GM12875 (cell line): Measurements from ENCODE around the gene PCDHGB6.

Experiments
- H3K4me3 ChIP-seq: one replicate; pipeline ENCODE4 v1.5.1; 2011; ENCODE audit warnings: low read depth, low read length, control low read depth
- CTCF ChIP-seq: IDR thresholded peaks from 2 replicates; pipeline ENCODE4 v1.5.1; 2011; ENCODE audit warnings: low read depth, mild to moderate bottlenecking, control low read depth, inconsistent platforms, low read length, moderate library complexity, borderline replicate concordance; ENCODE audit not compliant: insufficient read depth

Gene PCDHGB6

GRCh38 chr5:141417494-141418172 is 9.8 kb downstream of the PCDHGB6 start, which contains the start of gene PCDHGB7:
Gene PCDHGB7 (plus strand): TSS chr5:141417677. CDS start chr5:141417860, 183 bp downstream.
- peak; percentile 82 for TF ChIP-seq CTCF
- peak within 1 kb of the TSS; percentile 61 for H3K4me3 ChIP-seq

- no peak overlapping the region for H3K4me3 ChIP-seq
Measured at GRCh38 chr5:141419074-141419880, 11.5 kb downstream of the PCDHGB6 start.

GRCh38 chr5:141420855-141421488 is 13.2 kb downstream of the PCDHGB6 start, which contains the start of gene PCDHGA11:
Gene PCDHGA11 (plus strand): TSS chr5:141421051. CDS start chr5:141421228, 177 bp downstream.
- peak; percentile 64 for TF ChIP-seq CTCF
- H3K4me3 ChIP-seq = peak within 1 kb of the TSS; percentile 49

More at GRCh38 chr5:141419074-141419880, 11.5 kb downstream of the PCDHGB6 start:
- TF ChIP-seq CTCF = no peak

GRCh38 chr5:141421489-141421855 is 13.7 kb downstream of the PCDHGB6 start:
- H3K4me3 ChIP-seq = peak overlapping the region; percentile 49
- TF ChIP-seq CTCF = no peak

GRCh38 chr5:141422742-141423291 is 15.0 kb downstream of the PCDHGB6 start:
- no peak for TF ChIP-seq CTCF
- no peak overlapping the region for H3K4me3 ChIP-seq

- no peak for TF ChIP-seq CTCF
- no peak overlapping the region for H3K4me3 ChIP-seq
Measured at GRCh38 chr5:141427783-141428426, 20.1 kb downstream of the PCDHGB6 start.
